ENCODE measurements around the gene IQCC.

DNA sequence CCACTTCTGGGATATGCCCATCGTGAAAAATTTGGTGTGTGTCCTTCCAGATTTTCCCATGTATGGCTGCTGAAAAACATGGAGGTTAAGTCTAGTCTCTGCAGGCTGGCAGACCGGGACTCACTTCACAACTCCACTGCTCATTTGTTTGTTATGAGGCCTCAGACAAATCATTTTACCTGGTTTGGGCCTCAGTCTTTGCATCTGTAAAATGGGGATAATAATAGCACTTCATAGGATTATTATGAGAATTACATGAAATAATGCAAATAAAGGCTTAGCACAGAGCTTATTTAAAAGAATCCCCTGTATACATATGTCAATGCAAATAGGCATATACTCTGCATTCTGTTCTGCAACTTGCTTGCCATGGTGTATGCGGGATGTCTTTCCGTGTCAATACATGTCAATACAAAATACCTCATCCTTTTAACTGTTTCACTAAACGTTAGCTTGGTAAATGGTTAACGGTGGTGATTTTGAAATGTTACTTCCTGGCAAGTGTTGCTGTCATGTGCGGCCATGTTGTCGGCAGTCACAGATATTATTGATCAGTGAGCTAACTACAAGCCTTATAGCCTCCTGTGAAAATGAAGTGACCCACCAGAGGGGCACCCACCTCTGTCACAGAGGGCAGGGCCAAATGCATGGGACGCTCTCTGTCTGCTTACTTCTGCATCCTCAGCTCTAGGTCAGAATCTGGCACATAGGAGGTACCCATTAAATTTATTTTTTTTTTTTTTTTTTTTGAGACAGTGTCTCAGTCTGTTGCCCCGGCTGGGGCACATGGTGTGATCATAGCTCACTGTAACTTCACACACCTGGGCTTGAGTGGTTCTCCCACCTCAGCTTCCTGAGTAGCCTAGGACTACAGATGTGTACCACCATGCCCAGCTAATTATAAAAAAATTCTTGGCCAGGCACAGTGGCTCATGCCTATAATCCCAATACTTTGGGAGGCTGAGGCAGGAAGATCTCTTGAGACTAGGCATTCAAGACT is 49.9 kb downstream of the IQCC start:
- TF ChIP-seq SUZ12 (IDR thresholded peaks at IDR 0.05; ENCODE audit: extremely low read depth, insufficient read depth, insufficient read length): no peak
- TF ChIP-seq YY1 (IDR thresholded peaks at IDR 0.05; ENCODE audit: insufficient read depth, insufficient read length): no peak
